Measurements from ENCODE around the gene ERG28.

Gene ERG28

DNA sequence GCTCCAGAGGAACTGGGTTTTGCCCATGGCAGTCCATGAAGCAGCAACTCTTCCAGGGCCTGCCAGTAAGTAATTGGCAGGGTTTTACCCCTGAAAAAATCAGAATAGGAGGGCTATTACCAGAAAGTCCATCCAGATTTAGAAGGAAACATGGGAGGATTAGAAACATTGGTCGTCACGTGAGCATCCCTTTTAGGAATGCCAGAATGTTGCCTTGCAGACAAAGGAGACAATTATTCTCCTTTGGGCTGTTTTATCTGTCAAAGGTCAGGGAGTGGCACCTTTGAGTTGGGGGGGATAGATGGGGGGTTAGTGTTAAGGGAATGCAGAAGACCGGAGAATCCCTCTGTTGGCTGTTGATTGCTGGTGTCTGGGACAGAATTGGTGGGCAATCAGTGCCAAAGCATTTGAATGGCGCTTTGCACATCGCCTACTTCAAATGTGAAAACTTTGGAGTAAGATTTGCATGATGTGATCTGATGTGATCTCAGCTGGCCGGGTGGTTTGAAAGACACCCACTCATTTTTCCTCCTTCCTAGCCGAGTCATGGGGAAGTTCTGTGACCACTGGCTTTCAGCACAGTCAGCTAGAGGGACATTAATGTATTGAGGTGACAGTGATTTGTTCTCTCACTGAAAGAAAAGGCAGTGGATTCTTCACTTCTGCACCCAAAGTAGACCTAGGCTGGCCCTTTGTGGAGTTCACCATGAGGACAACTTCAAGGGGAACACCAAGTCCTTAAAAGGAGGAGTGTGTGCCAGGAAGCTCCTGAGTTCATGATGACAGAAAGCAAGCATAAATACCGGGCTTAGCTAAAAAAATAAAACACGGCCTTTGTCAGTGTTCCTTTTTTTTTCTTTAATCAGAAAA lies 50.8 kb downstream of the ERG28 start:
- H3K27me3 ChIP-seq (ENCODE audit: insufficient read depth, insufficient read length), result no peaks in the 10 kb centered on the region
- H3K4me1 ChIP-seq (ENCODE audit: insufficient read depth, insufficient read length), result no peaks in the 10 kb centered on the region
- TF ChIP-seq SUZ12 (IDR thresholded peaks at IDR 0.05; ENCODE audit: extremely low read depth, insufficient read depth, insufficient read length) (no peak), ZNF274 (IDR thresholded peaks at IDR 0.05; ENCODE audit: low read depth, low read length) (no peak), YY1 (IDR thresholded peaks at IDR 0.05; ENCODE audit: insufficient read depth, insufficient read length) (no peak)
- H3K36me3 ChIP-seq (ENCODE audit: insufficient read depth, insufficient read length, low read length), result no peaks in the 10 kb centered on the region
- DNase-seq (ENCODE audit: low read depth, low spot score), result no peak
- H3K4me3 ChIP-seq (ENCODE audit: insufficient read length, low read depth), result no peak overlapping the region
- peaks cover 26% of the 10 kb centered on the region for H3K9me3 ChIP-seq (ENCODE audit: insufficient read depth, low read length)
- H3K9ac ChIP-seq (ENCODE audit: insufficient read length, low read depth), result no peak overlapping the region

GRCh38 chr14:75609116-75609515 lies 51.6 kb downstream of the ERG28 start:
- H3K4me1 ChIP-seq (ENCODE audit: insufficient read depth, insufficient read length), result no peaks in the 10 kb centered on the region
- no peak for DNase-seq (ENCODE audit: low read depth, low spot score)
- no peak overlapping the region for H3K9ac ChIP-seq (ENCODE audit: insufficient read length, low read depth)
- H3K9me3 ChIP-seq (ENCODE audit: insufficient read depth, low read length), result peaks cover 26% of the 10 kb centered on the region
- H3K36me3 ChIP-seq (ENCODE audit: insufficient read depth, insufficient read length, low read length), result no peaks in the 10 kb centered on the region
- no peaks in the 10 kb centered on the region for H3K27me3 ChIP-seq (ENCODE audit: insufficient read depth, insufficient read length)
- TF ChIP-seq ZNF274 (IDR thresholded peaks at IDR 0.05; ENCODE audit: low read depth, low read length) (no peak), YY1 (IDR thresholded peaks at IDR 0.05; ENCODE audit: insufficient read depth, insufficient read length) (no peak), SUZ12 (IDR thresholded peaks at IDR 0.05; ENCODE audit: extremely low read depth, insufficient read depth, insufficient read length) (no peak)
- no peak overlapping the region for H3K4me3 ChIP-seq (ENCODE audit: insufficient read length, low read depth)

DNA sequence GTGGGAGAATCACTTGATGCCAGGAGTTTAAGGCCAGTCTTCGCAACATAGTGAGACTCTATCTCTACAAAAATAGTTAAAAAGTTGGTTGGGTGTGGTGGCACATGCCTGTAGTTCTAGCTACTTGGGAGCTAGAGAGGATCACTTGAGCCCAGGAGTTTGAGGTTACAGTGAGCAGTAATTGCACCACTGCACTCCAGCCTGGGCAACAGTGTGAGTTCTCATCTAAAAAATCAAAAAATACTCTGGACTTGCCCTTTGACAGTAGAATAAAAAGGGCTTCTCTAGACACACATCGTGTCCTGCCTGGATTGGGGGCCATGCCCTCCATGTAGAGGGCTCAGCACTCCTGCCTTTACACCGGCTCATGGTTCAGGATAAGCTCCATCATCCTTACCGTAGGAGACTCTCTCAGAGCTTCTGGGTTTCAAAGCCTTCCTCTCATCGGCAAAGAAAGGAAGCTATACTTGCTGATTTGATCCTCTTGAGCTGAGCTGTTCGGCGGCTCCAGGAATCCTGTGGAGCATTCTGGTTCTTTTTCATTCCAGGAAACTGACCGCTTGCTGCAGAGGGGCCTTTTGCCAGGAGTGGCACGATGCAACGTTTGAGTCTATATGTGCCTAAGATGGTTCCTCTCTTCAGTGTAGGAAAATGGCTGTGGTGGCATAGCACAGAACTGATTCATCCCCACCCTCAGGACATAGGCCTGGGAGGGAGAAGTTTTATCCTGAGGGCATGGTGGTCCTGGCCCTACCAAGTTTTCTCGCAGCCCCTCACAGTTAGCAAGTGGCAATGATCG lies 52.6 kb downstream of the ERG28 start:
- Histone ChIP-seq H3K9me3 (ENCODE audit: insufficient read depth, low read length) (peaks cover 26% of the 10 kb centered on the region), H3K4me1 (ENCODE audit: insufficient read depth, insufficient read length) (no peaks in the 10 kb centered on the region), H3K27me3 (ENCODE audit: insufficient read depth, insufficient read length) (no peaks in the 10 kb centered on the region), H3K9ac (ENCODE audit: insufficient read length, low read depth) (no peak overlapping the region), H3K36me3 (ENCODE audit: insufficient read depth, insufficient read length, low read length) (no peaks in the 10 kb centered on the region), H3K4me3 (ENCODE audit: insufficient read length, low read depth) (no peak overlapping the region)
- no peak for DNase-seq (ENCODE audit: low read depth, low spot score)
- no peak for TF ChIP-seq YY1 (IDR thresholded peaks at IDR 0.05; ENCODE audit: insufficient read depth, insufficient read length)
- TF ChIP-seq ZNF274 (IDR thresholded peaks at IDR 0.05; ENCODE audit: low read depth, low read length), result peak; percentile 74

DNA sequence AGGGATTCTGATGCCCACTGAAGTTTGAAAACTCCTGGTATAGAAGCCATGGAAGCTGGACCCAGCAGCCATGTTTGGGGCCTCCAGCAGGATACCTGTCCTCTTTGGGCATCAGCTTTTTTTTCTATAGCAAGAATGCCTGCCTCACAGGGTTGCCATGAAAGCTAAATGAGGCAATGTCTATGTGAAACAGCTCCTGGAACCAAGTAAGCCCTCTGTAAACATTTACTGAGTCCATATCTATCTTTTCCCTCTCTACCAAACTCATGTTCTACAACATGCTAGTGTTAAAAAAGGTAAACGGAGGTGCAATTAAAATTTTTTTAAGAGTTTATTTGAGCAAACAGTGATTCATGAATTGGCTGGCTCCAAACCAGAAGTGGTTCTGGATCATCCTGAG lies 53.6 kb downstream of the ERG28 start:
- Histone ChIP-seq H3K27me3 (ENCODE audit: insufficient read depth, insufficient read length) (no peaks in the 10 kb centered on the region), H3K36me3 (ENCODE audit: insufficient read depth, insufficient read length, low read length) (no peaks in the 10 kb centered on the region), H3K4me3 (ENCODE audit: insufficient read length, low read depth) (no peak overlapping the region), H3K9ac (ENCODE audit: insufficient read length, low read depth) (no peak overlapping the region), H3K9me3 (ENCODE audit: insufficient read depth, low read length) (peaks cover 26% of the 10 kb centered on the region), H3K4me1 (ENCODE audit: insufficient read depth, insufficient read length) (no peaks in the 10 kb centered on the region)
- TF ChIP-seq ZNF274 (IDR thresholded peaks at IDR 0.05; ENCODE audit: low read depth, low read length) (no peak), YY1 (IDR thresholded peaks at IDR 0.05; ENCODE audit: insufficient read depth, insufficient read length) (no peak), SUZ12 (IDR thresholded peaks at IDR 0.05; ENCODE audit: extremely low read depth, insufficient read depth, insufficient read length) (no peak)
- no peak for DNase-seq (ENCODE audit: low read depth, low spot score)

DNA sequence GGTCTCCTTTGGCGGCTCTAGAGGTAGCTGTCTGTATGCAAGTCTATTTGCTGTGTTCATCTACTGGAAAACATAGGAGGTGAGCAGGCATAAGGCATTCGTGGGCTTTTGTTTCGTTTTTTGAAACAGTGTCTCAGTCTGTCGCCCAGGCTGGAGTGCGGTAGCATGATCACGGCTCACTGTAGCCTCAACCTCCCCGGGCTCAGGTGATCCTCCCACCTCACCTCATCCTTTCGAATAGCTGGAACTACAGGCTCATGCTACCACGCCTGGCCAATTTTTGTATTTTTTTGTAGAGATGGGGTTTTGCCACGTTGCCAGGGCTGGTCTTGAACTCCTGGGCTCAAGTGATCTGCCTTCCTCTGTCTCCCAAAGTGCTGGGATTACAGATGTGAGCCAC lies 54.8 kb downstream of the ERG28 start:
- TF ChIP-seq SUZ12 (IDR thresholded peaks at IDR 0.05; ENCODE audit: extremely low read depth, insufficient read depth, insufficient read length) (no peak), ZNF274 (IDR thresholded peaks at IDR 0.05; ENCODE audit: low read depth, low read length) (no peak), YY1 (IDR thresholded peaks at IDR 0.05; ENCODE audit: insufficient read depth, insufficient read length) (no peak)
- H3K27me3 ChIP-seq (ENCODE audit: insufficient read depth, insufficient read length), result no peaks in the 10 kb centered on the region
- peaks cover 26% of the 10 kb centered on the region for H3K9me3 ChIP-seq (ENCODE audit: insufficient read depth, low read length)
- H3K9ac ChIP-seq (ENCODE audit: insufficient read length, low read depth), result no peak overlapping the region
- DNase-seq (ENCODE audit: low read depth, low spot score), result no peak
- no peaks in the 10 kb centered on the region for H3K36me3 ChIP-seq (ENCODE audit: insufficient read depth, insufficient read length, low read length)
- H3K4me1 ChIP-seq (ENCODE audit: insufficient read depth, insufficient read length), result no peaks in the 10 kb centered on the region
- no peak overlapping the region for H3K4me3 ChIP-seq (ENCODE audit: insufficient read length, low read depth)

- no peak overlapping the region for H3K9ac ChIP-seq (ENCODE audit: insufficient read length, low read depth)
- no peaks in the 10 kb centered on the region for H3K27me3 ChIP-seq (ENCODE audit: insufficient read depth, insufficient read length)
- H3K36me3 ChIP-seq (ENCODE audit: insufficient read depth, insufficient read length, low read length), result no peaks in the 10 kb centered on the region
- H3K9me3 ChIP-seq (ENCODE audit: insufficient read depth, low read length), result peaks cover 26% of the 10 kb centered on the region
- H3K4me3 ChIP-seq (ENCODE audit: insufficient read length, low read depth), result no peak overlapping the region
- TF ChIP-seq SUZ12 (IDR thresholded peaks at IDR 0.05; ENCODE audit: extremely low read depth, insufficient read depth, insufficient read length) (no peak), ZNF274 (IDR thresholded peaks at IDR 0.05; ENCODE audit: low read depth, low read length) (no peak), YY1 (IDR thresholded peaks at IDR 0.05; ENCODE audit: insufficient read depth, insufficient read length) (no peak)
- no peaks in the 10 kb centered on the region for H3K4me1 ChIP-seq (ENCODE audit: insufficient read depth, insufficient read length)
- no peak for DNase-seq (ENCODE audit: low read depth, low spot score)
Observed at GRCh38 chr14:75604979-75605851, 55.5 kb downstream of the ERG28 start.
